ENCODE results near the gene LRP11. TPM values are rescaled to one million over a fixed set of nuclear protein-coding genes. Genes with fewer than 3 reads are reported as not detected.

The LRP11 gene
- total RNA-seq, 1 experiment from 2014 or later: 14.8 TPM

DNA sequence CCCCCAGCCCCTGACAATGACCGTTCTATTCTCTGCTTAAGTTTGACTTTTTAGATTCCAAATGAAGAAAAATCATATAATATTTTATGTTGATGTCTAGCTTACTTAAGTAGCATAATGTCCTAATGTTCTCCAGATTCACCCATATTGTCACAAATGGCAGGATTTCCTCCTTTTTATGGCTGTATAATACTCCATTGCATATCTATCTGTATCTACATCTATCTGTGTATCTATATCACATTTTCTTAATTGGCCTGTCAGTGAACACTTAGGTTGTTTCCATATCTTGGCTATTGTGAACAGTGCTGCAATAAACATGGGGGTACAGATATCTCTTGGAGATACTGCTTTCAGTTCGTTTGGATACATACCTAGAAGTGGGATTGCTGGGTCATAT is 7.0 kb upstream of the LRP11 start:
- Histone ChIP-seq H2BK120ac (ENCODE audit: low read depth, low read length, poor library complexity, severe bottlenecking) (no peak overlapping the region), H3K79me1 (ENCODE audit: insufficient read depth, low read depth, low read length, poor library complexity, severe bottlenecking) (no peaks in the 10 kb centered on the region), H3T11ph (ENCODE audit: low read length) (no peak overlapping the region), H4K91ac (ENCODE audit: insufficient read length, low read depth, low read length) (no peak overlapping the region), H3K4me1 (ENCODE audit: insufficient read depth, low read length) (no peaks in the 10 kb centered on the region), H3K9me3 (ENCODE audit: control insufficient read depth, low read depth, low read length) (no peaks in the 10 kb centered on the region), H3K79me2 (ENCODE audit: insufficient read depth, low read length) (no peaks in the 10 kb centered on the region), H2BK5ac (ENCODE audit: insufficient read length, low read length) (no peak overlapping the region), H3K9ac (ENCODE audit: extremely low read depth, insufficient read length, low read length) (no peak overlapping the region), H3K27me3 (ENCODE audit: insufficient read depth, low read length) (no peaks in the 10 kb centered on the region), H3K4ac (ENCODE audit: low read depth, low read length) (no peak overlapping the region), H2AFZ (ENCODE audit: low read length) (no peak overlapping the region), H2BK15ac (ENCODE audit: low read depth, low read length) (no peak overlapping the region), H3K23me2 (ENCODE audit: insufficient read length, low read depth, low read length, poor library complexity, severe bottlenecking) (no peaks in the 10 kb centered on the region), H2AK5ac (ENCODE audit: insufficient read length, low read length) (no peak overlapping the region), H3K18ac (ENCODE audit: insufficient read length, low read depth, low read length) (no peak overlapping the region), H4K8ac (replicated peaks; ENCODE audit: insufficient read length, low read depth, low read length) (no peak overlapping the region), H4K20me1 (ENCODE audit: control insufficient read depth, insufficient read depth, insufficient read length) (no peaks in the 10 kb centered on the region), H3K23ac (ENCODE audit: insufficient read length, low read depth, low read length) (no peak overlapping the region), H3K27ac (ENCODE audit: insufficient read length, low read depth, low read length) (no peak overlapping the region), H3K14ac (ENCODE audit: insufficient read depth, low read length) (no peak overlapping the region), H3K56ac (ENCODE audit: insufficient read length, low read depth, low read length) (no peak overlapping the region), H2BK20ac (ENCODE audit: low read depth, low read length, poor library complexity, severe bottlenecking) (no peak overlapping the region), H4K5ac (ENCODE audit: insufficient read length, low read depth, low read length) (no peak overlapping the region), H3K4me2 (ENCODE audit: insufficient read depth, insufficient read length, low read length) (no peak overlapping the region), H2BK12ac (ENCODE audit: insufficient read length, low read depth, low read length) (no peak overlapping the region)
- DNase-seq: no peak
- Mint-ChIP-seq H3K4me1 (peaks cover 11 to 13% of the 10 kb centered on the region in 2 experiments), H3K4me3 (no peak overlapping the region), H3K27me3 (ENCODE audit: low read depth) (peaks cover 11% of the 10 kb centered on the region), H3K27ac (no peak overlapping the region), H3K9me3 (peaks cover 8 to 11% of the 10 kb centered on the region in 2 experiments; a peak in 4 of 5 replicates), H3K36me3 (ENCODE audit: insufficient read depth in 1 of 3, low read depth in 3 of 3) (peaks cover 0 to 2% (median 0%) of the 10 kb centered on the region in 3 experiments; a peak in 2 of 7 replicates)
- no CpG with 5 or more reads among the region's 2 CpGs for WGBS (ENCODE audit: extremely low coverage, insufficient read length, low lambda C conversion rate)
- TF ChIP-seq, protein P1, sequence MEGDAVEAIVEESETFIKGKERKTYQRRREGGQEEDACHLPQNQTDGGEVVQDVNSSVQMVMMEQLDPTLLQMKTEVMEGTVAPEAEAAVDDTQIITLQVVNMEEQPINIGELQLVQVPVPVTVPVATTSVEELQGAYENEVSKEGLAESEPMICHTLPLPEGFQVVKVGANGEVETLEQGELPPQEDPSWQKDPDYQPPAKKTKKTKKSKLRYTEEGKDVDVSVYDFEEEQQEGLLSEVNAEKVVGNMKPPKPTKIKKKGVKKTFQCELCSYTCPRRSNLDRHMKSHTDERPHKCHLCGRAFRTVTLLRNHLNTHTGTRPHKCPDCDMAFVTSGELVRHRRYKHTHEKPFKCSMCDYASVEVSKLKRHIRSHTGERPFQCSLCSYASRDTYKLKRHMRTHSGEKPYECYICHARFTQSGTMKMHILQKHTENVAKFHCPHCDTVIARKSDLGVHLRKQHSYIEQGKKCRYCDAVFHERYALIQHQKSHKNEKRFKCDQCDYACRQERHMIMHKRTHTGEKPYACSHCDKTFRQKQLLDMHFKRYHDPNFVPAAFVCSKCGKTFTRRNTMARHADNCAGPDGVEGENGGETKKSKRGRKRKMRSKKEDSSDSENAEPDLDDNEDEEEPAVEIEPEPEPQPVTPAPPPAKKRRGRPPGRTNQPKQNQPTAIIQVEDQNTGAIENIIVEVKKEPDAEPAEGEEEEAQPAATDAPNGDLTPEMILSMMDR (conservative IDR thresholded peaks at IDR 0.05): no peak

Data from H9 (cell line).